ENCODE measurements around the gene HDGFL2.

Gene HDGFL2

GRCh38 chr19:4536798-4537197 is 64.7 kb downstream of the HDGFL2 start:
- TF ChIP-seq SP2 (tag by site-specific recombination; IDR thresholded peaks at IDR 0.05) = no peak
- H3K36me3 ChIP-seq (ENCODE audit: control insufficient read depth in 2 of 2, insufficient read depth in 1 of 2, low read length in 2 of 2) = no peaks in the 10 kb centered on the region
- ChIA-PET CTCF (interaction anchor here (0.6 to 5.1 kb wide), 2 partner anchors 10 to 13 kb away, joined by 4 to 34 read pairs; no protein-coding TSS in a partner anchor), POLR2A (no interaction called here)
- no peak overlapping the region for H3K4me3 ChIP-seq (ENCODE audit: low read depth, low read length)
- H3K9me3 ChIP-seq (ENCODE audit: control insufficient read depth, insufficient read depth, low read depth, low read length) = no peaks in the 10 kb centered on the region
- H3K4me1 ChIP-seq (ENCODE audit: control insufficient read depth, insufficient read depth, low read length) = no peaks in the 10 kb centered on the region
- H3K27ac ChIP-seq (ENCODE audit: extremely low read depth, low read depth, low read length) = no peak overlapping the region

GRCh38 chr19:4537953-4538600 is 66.0 kb downstream of the HDGFL2 start:
- no peaks in the 10 kb centered on the region for H3K36me3 ChIP-seq (ENCODE audit: control insufficient read depth in 2 of 2, insufficient read depth in 1 of 2, low read length in 2 of 2)
- no peaks in the 10 kb centered on the region for H3K9me3 ChIP-seq (ENCODE audit: control insufficient read depth, insufficient read depth, low read depth, low read length)
- CTCF ChIA-PET = interaction anchor here (0.5 to 5.1 kb wide), 4 partner anchors 14 to 184 kb away, joined by 3 to 34 read pairs (median 6); partner anchors contain the start of gene SEMA6B
- H3K4me1 ChIP-seq (ENCODE audit: control insufficient read depth, insufficient read depth, low read length) = no peaks in the 10 kb centered on the region
- no peak overlapping the region for H3K4me3 ChIP-seq (ENCODE audit: low read depth, low read length)
- no peak overlapping the region for H3K27ac ChIP-seq (ENCODE audit: extremely low read depth, low read depth, low read length)
- POLR2A ChIA-PET = no interaction called here
- no peak for TF ChIP-seq ZNF548 (tag by site-specific recombination; IDR thresholded peaks at IDR 0.05)
- TF ChIP-seq ZNF660 (tag by site-specific recombination; IDR thresholded peaks at IDR 0.05) = no peak
- TF ChIP-seq OVOL3 (tag by site-specific recombination; IDR thresholded peaks at IDR 0.05) = no peak
- TF ChIP-seq GLI4 (tag by site-specific recombination; IDR thresholded peaks at IDR 0.05) = no peak
- peak; percentile 64; the same call in 1 of the 2 replicates for TF ChIP-seq ZNF223 (tag by site-specific recombination; IDR thresholded peaks at IDR 0.05)

GRCh38 chr19:4538601-4538954 is 66.5 kb downstream of the HDGFL2 start:
- Histone ChIP-seq H3K4me3 (ENCODE audit: low read depth, low read length) (no peak overlapping the region), H3K27ac (ENCODE audit: extremely low read depth, low read depth, low read length) (no peak overlapping the region), H3K9me3 (ENCODE audit: control insufficient read depth, insufficient read depth, low read depth, low read length) (no peaks in the 10 kb centered on the region), H3K4me1 (ENCODE audit: control insufficient read depth, insufficient read depth, low read length) (no peaks in the 10 kb centered on the region), H3K36me3 (ENCODE audit: control insufficient read depth in 2 of 2, insufficient read depth in 1 of 2, low read length in 2 of 2) (no peaks in the 10 kb centered on the region)
- TF ChIP-seq ZNF473 (tag by site-specific recombination; IDR thresholded peaks at IDR 0.05) (no peak), SCRT2 (tag by site-specific recombination; IDR thresholded peaks at IDR 0.05) (no peak), ZNF600 (tag by site-specific recombination; IDR thresholded peaks at IDR 0.05) (no peak), MYNN (tag by site-specific recombination; IDR thresholded peaks at IDR 0.05; ENCODE audit: borderline replicate concordance) (no peak), ZNF274 (IDR thresholded peaks at IDR 0.05; ENCODE audit: low read length) (no peak), ZNF274 (tag by site-specific recombination; IDR thresholded peaks at IDR 0.05; ENCODE audit: borderline replicate concordance) (no peak), ZNF549 (tag by site-specific recombination; IDR thresholded peaks at IDR 0.05) (no peak), ZSCAN4 (tag by site-specific recombination; IDR thresholded peaks at IDR 0.05) (no peak)
- ChIA-PET CTCF (interaction anchor here (0.6 to 5.1 kb wide), 5 partner anchors 8 to 109 kb away, joined by 3 to 34 read pairs (median 5); partner anchors contain the start of gene SEMA6B), POLR2A (no interaction called here)

- ChIA-PET POLR2A (no interaction called here), CTCF (interaction anchor here (0.5 to 5.1 kb wide), 6 partner anchors 8 to 192 kb away, joined by 3 to 34 read pairs (median 4); partner anchors contain the start of gene SEMA6B)
- H3K4me3 ChIP-seq (ENCODE audit: low read depth, low read length) = no peak overlapping the region
- H3K9me3 ChIP-seq (ENCODE audit: control insufficient read depth, insufficient read depth, low read depth, low read length) = no peaks in the 10 kb centered on the region
- no peak overlapping the region for H3K27ac ChIP-seq (ENCODE audit: extremely low read depth, low read depth, low read length)
- no peaks in the 10 kb centered on the region for H3K4me1 ChIP-seq (ENCODE audit: control insufficient read depth, insufficient read depth, low read length)
- no peaks in the 10 kb centered on the region for H3K36me3 ChIP-seq (ENCODE audit: control insufficient read depth in 2 of 2, insufficient read depth in 1 of 2, low read length in 2 of 2)
- TF ChIP-seq ZSCAN23 (tag by site-specific recombination; IDR thresholded peaks at IDR 0.05) = no peak
- TF ChIP-seq ZNF121 (tag by site-specific recombination; IDR thresholded peaks at IDR 0.05) = peak; percentile 26; the same call in 1 of the 2 replicates
- peak; percentile 98 for TF ChIP-seq ZFP3 (tag by site-specific recombination; IDR thresholded peaks at IDR 0.05; ENCODE audit: low read depth)
Measured at GRCh38 chr19:4539169-4539692, 67.1 kb downstream of the HDGFL2 start.

All from HEK293 (cell line).